GM12891 (cell line): ENCODE measurements around the gene TRIM23.

Experiments
- PAX5 ChIP-seq: IDR thresholded peaks from 2 replicates; pipeline ENCODE4 v1.6.1; 2011; ENCODE audit warnings: low read length, moderate library complexity, mild to moderate bottlenecking; ENCODE audit not compliant: insufficient read depth, severe bottlenecking
- POLR2A ChIP-seq: IDR thresholded peaks from 2 replicates; pipeline ENCODE4 v1.6.1; 2011; ENCODE audit warnings: low read depth, low read length, control low read depth
- POLR2AphosphoS5 ChIP-seq: IDR thresholded peaks from 2 replicates; pipeline ENCODE4 v1.6.1; 2011; ENCODE audit warnings: low read depth, low read length, control low read depth
- POU2F2 ChIP-seq: IDR thresholded peaks from 2 replicates; pipeline ENCODE4 v1.6.1; 2011; ENCODE audit warnings: low read depth, mild to moderate bottlenecking, control low read depth, low read length, moderate library complexity
- SPI1 ChIP-seq: IDR thresholded peaks from 2 replicates; pipeline ENCODE4 v1.6.1; 2011; ENCODE audit warnings: low read depth, low read length, control low read depth
- TAF1 ChIP-seq: IDR thresholded peaks from 2 replicates; pipeline ENCODE4 v1.6.1; 2011; ENCODE audit warnings: low read depth, low read length, control low read depth

DNA sequence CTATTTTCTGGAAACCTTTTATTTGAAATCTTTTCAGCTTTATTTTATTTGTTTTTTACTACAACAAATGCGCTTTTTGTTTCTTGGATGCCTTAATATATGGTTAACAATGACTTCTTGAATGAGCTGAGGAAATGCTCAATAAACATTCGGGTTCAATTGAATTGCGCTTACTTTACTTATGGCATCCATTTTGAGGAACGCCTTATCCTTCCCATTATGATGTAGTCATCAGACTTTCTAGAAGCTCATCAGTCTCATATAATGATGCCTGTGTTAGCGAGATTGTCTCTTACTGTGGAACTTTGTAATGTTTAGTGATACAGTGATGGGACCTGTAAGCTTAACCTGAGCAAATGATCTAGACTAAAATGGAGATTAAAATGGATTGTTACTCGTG, 1.6 kb upstream of the TRIM23 start:
- TF ChIP-seq POLR2AphosphoS5 (no peak), TAF1 (no peak), POLR2A (no peak), SPI1 (no peak), PAX5 (no peak), POU2F2 (no peak)
